ENCODE measurements around the gene RET. TPM values are rescaled to one million over a fixed set of nuclear protein-coding genes. Genes with fewer than 3 reads are reported as not detected.
"Not testable (repeated sequence)": the region's sequence is repeated elsewhere in the genome, so short reads cannot be mapped to it uniquely, and the experiment has no call there.

RET gene
- total RNA-seq, 1 experiment from 2014 or later = not detected

DNA sequence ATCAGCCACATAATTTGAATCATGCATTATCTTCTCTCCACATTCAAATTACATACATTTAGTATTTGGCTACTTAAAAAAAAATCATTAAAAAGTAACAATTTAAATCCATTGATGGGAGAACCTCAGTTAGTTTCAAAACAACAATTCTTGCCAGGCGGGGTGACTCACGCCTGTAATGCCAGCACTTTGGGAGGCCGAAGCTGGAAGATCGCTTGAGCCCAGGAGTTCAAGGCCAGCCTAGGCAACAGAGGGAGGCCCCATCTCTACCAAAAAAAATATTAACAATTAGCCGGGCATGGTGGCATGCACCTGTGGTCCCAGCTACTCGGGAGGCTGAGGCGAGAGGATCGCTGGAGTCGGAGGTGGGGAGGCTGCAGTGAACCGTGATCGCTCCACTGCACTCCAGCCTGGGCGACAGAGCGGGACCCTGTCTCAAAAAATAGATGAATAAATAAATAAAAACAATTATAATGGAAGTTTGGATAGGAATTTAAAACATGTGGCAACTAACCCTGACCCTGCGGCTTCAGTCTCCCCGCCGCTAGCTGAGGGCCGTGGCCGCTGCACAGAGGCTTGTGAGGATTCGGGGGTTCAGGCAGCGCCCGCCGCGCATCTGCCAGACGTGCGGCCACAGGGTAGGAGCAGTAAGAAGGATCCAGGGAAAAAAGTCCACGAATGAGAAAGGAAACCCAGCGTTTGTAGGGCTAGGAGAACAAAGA lies 60.3 kb downstream of the RET start:
- H3K36me3 ChIP-seq (ENCODE audit: insufficient read depth, low read length) = no peaks in the 10 kb centered on the region
- H3K9ac ChIP-seq (ENCODE audit: low read length) = peak overlapping the region; percentile 95
- no peak overlapping the region for H3K27ac ChIP-seq (ENCODE audit: low read length)
- no peaks in the 10 kb centered on the region for H3K9me2 ChIP-seq (replicated peaks; ENCODE audit: insufficient read depth, low read length)
- no peaks in the 10 kb centered on the region; the same call in 1 of the 2 replicates for H4K20me1 ChIP-seq (ENCODE audit: insufficient read depth, low read depth, low read length)
- H3K4me1 ChIP-seq (ENCODE audit: low read length) = peaks cover 34% of the 10 kb centered on the region
- no peaks in the 10 kb centered on the region for H3K9me3 ChIP-seq (ENCODE audit: low read length)
- DNase-seq = no peak
- H3K4me3 ChIP-seq (ENCODE audit: low read length) = peak overlapping the region; percentile 96
- peak overlapping the region; percentile 85 for H3K4me2 ChIP-seq (ENCODE audit: low read depth, low read length, poor library complexity, severe bottlenecking)
- H3K27me3 ChIP-seq (ENCODE audit: low read length) = no peaks in the 10 kb centered on the region
- H2AFZ ChIP-seq (ENCODE audit: low read length) = no peak overlapping the region
- H3K79me2 ChIP-seq (ENCODE audit: low read length) = peaks cover 33% of the 10 kb centered on the region

DNA sequence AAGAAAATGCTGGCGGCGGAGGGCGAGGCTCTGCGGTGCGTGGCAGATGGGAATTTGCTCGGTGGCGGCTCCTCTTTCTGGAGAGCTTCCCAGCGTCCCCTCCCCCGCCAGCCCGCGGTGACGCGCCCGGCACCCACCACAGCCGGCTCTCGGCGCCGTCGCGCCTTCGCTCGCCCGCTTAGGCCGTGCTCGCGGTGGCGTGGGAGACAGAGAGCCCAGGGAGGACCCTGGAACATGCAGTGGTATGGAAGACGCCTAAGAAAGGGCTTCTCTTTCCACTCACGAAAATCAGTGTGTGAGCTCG lies 60.8 kb downstream of the RET start:
- Histone ChIP-seq H3K27ac (ENCODE audit: low read length) (no peak overlapping the region), H4K20me1 (ENCODE audit: insufficient read depth, low read depth, low read length) (no peaks in the 10 kb centered on the region; the same call in 1 of the 2 replicates), H3K4me1 (ENCODE audit: low read length) (peaks cover 34% of the 10 kb centered on the region), H2AFZ (ENCODE audit: low read length) (peak overlapping the region; percentile 95), H3K9ac (ENCODE audit: low read length) (peak overlapping the region; percentile 95), H3K36me3 (ENCODE audit: insufficient read depth, low read length) (no peaks in the 10 kb centered on the region), H3K9me2 (replicated peaks; ENCODE audit: insufficient read depth, low read length) (no peaks in the 10 kb centered on the region), H3K4me3 (ENCODE audit: low read length) (peak overlapping the region; percentile 96), H3K4me2 (ENCODE audit: low read depth, low read length, poor library complexity, severe bottlenecking) (peak overlapping the region; percentile 85), H3K9me3 (ENCODE audit: low read length) (no peaks in the 10 kb centered on the region), H3K79me2 (ENCODE audit: low read length) (peaks cover 38% of the 10 kb centered on the region), H3K27me3 (ENCODE audit: low read length) (no peaks in the 10 kb centered on the region)
- DNase-seq = no peak

DNA sequence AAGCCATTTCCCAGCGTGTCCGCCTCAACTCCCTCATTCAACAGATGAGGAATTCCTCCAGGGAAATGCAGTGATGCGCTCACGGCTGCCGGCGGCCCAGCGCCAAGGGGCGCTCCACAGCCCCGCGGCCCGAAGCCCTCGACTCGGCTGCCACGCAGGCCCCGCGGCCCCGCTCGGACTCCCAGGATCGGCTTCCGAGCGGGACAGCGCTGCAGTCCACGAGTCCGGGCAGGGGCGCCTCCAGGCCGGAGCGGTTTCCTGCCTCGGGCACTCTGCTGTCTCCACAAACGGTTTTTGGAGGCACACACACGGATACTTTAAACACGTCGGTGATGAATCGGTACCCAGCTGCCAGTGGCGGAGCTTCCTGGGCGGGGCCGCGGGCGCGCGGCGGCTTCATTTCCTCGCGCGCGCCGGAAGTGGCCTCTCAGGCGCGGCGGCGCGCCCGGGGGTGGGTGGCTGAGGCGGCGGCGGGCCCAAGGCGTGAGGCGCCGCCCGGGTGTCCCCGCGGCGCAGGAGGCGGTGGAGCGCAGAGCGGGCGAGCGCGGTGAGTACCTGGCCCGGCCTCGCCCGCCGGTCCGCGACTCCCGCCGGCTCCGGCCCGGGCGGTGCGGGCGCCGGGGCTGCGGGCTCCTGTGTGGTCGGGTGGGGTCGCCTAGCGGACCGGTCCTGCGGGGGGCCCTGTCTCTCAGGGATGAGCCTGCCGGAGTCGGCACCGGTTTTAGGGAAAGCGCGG lies 61.3 kb downstream of the RET start, which contains the start of gene CSGALNACT2:
TSS of gene CSGALNACT2 (plus strand) at position 425 of the 736 bp plus-strand sequence. CDS start 16,705 bp downstream, outside the sequence.
- peak within 1 kb of the TSS; percentile 85 for H3K4me2 ChIP-seq (ENCODE audit: low read depth, low read length, poor library complexity, severe bottlenecking)
- DNase-seq = peak; percentile 94
- peak within 1 kb of the TSS; percentile 95 for H2AFZ ChIP-seq (ENCODE audit: low read length)
- peak within 1 kb of the TSS; percentile 95 for H3K9ac ChIP-seq (ENCODE audit: low read length)
- H3K27me3 ChIP-seq (ENCODE audit: low read length) = no peaks in the 10 kb centered on the region
- no peaks in the 10 kb centered on the region for H3K36me3 ChIP-seq (ENCODE audit: insufficient read depth, low read length)
- H3K9me2 ChIP-seq (replicated peaks; ENCODE audit: insufficient read depth, low read length) = no peaks in the 10 kb centered on the region
- H4K20me1 ChIP-seq (ENCODE audit: insufficient read depth, low read depth, low read length) = no peaks in the 10 kb centered on the region; the same call in 1 of the 2 replicates
- H3K4me3 ChIP-seq (ENCODE audit: low read length) = peak within 1 kb of the TSS; percentile 96
- peak within 1 kb of the TSS; percentile 73 for H3K27ac ChIP-seq (ENCODE audit: low read length)
- H3K79me2 ChIP-seq (ENCODE audit: low read length) = peaks cover 43% of the 10 kb centered on the region
- H3K4me1 ChIP-seq (ENCODE audit: low read length) = peaks cover 34% of the 10 kb centered on the region
- no peaks in the 10 kb centered on the region for H3K9me3 ChIP-seq (ENCODE audit: low read length)

- peak overlapping the region; percentile 86; the same call in 1 of the 2 replicates for H2AFZ ChIP-seq (ENCODE audit: low read length)
- no peaks in the 10 kb centered on the region for H3K27me3 ChIP-seq (ENCODE audit: low read length)
- H3K9me3 ChIP-seq (ENCODE audit: low read length) = no peaks in the 10 kb centered on the region
- H3K36me3 ChIP-seq (ENCODE audit: insufficient read depth, low read length) = no peaks in the 10 kb centered on the region
- H3K9me2 ChIP-seq (replicated peaks; ENCODE audit: insufficient read depth, low read length) = no peaks in the 10 kb centered on the region
- H4K20me1 ChIP-seq (ENCODE audit: insufficient read depth, low read depth, low read length) = no peaks in the 10 kb centered on the region; the same call in 1 of the 2 replicates
- peak overlapping the region; percentile 95 for H3K9ac ChIP-seq (ENCODE audit: low read length)
- peak overlapping the region; percentile 85 for H3K4me2 ChIP-seq (ENCODE audit: low read depth, low read length, poor library complexity, severe bottlenecking)
- DNase-seq = peak; percentile 81
- H3K4me1 ChIP-seq (ENCODE audit: low read length) = peaks cover 37% of the 10 kb centered on the region
- H3K79me2 ChIP-seq (ENCODE audit: low read length) = peaks cover 50% of the 10 kb centered on the region
- H3K27ac ChIP-seq (ENCODE audit: low read length) = peak overlapping the region; percentile 73
- peak overlapping the region; percentile 96 for H3K4me3 ChIP-seq (ENCODE audit: low read length)
These were observed 61.9 kb downstream of the RET start for GRCh38 chr10:43138757-43139241.

DNA sequence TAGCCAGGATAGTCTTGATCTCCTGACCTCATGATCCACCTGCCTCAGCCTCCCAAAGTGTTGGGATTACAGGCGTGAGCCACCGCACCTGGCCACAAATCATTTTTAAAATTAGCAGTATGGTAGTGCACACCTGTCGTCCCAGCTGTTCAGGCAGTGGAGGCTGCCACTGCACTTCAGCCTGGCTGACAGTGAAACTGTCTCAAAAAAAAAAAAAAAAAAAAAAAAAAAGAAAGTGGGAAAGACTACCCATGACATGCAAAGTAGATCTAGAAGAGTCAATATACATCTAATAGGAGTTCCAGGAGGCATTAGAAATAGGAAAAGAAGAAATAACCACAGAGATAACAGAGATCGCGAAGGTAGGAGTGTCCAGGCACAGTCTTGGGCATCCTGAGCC lies 64.6 kb downstream of the RET start:
- Histone ChIP-seq H3K9me2 (replicated peaks; ENCODE audit: insufficient read depth, low read length) (no peaks in the 10 kb centered on the region), H3K27ac (ENCODE audit: low read length) (no peak overlapping the region), H3K4me1 (ENCODE audit: low read length) (peaks cover 42% of the 10 kb centered on the region), H3K9me3 (ENCODE audit: low read length) (no peaks in the 10 kb centered on the region), H3K4me3 (ENCODE audit: low read length) (no peak overlapping the region), H3K36me3 (ENCODE audit: insufficient read depth, low read length) (no peaks in the 10 kb centered on the region), H4K20me1 (ENCODE audit: insufficient read depth, low read depth, low read length) (no peaks in the 10 kb centered on the region; the same call in 1 of the 2 replicates), H3K79me2 (ENCODE audit: low read length) (peaks cover 75% of the 10 kb centered on the region), H3K4me2 (ENCODE audit: low read depth, low read length, poor library complexity, severe bottlenecking) (no peak overlapping the region), H3K27me3 (ENCODE audit: low read length) (no peaks in the 10 kb centered on the region), H3K9ac (ENCODE audit: low read length) (no peak overlapping the region), H2AFZ (ENCODE audit: low read length) (no peak overlapping the region)
- DNase-seq = no peak

DNA sequence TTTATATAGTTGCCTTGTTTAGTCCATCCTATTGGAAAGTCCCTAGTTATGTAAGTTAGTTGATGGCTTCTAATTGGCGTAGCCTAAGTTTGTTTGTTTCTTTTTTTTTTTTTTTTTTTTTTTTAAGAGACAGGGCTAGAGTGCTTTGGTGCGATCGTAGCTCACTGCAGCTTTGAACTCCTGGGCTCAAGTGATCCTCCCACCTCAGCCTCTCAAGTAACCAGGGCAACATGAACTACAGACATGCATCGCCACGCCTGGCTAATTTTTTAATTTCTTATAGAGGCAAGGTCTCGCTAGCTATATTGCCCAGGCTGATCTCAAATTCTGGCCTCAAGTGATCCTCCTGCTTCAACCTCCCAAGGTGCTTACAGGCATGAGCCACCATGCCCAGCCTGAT lies 68.4 kb downstream of the RET start:
- H3K4me1 ChIP-seq (ENCODE audit: low read length) = peaks cover 20% of the 10 kb centered on the region

GRCh38 chr10:43145936-43146335 lies 69.1 kb downstream of the RET start:
- not testable (repeated sequence) for H3K4me3 ChIP-seq (ENCODE audit: low read length); H3K36me3 ChIP-seq (ENCODE audit: insufficient read depth, low read length); H3K9me3 ChIP-seq (ENCODE audit: low read length); H2AFZ ChIP-seq (ENCODE audit: low read length); H3K27me3 ChIP-seq (ENCODE audit: low read length); DNase-seq; H3K27ac ChIP-seq (ENCODE audit: low read length); H3K4me2 ChIP-seq (ENCODE audit: low read depth, low read length, poor library complexity, severe bottlenecking); H4K20me1 ChIP-seq (ENCODE audit: insufficient read depth, low read depth, low read length); H3K9me2 ChIP-seq (replicated peaks; ENCODE audit: insufficient read depth, low read length); H3K9ac ChIP-seq (ENCODE audit: low read length)
- peaks cover 93% of the 10 kb centered on the region for H3K79me2 ChIP-seq (ENCODE audit: low read length)
- H3K4me1 ChIP-seq (ENCODE audit: low read length) = peaks cover 13% of the 10 kb centered on the region

More for the DNA sequence above, 68.4 kb downstream of the RET start:
- Histone ChIP-seq H2AFZ (ENCODE audit: low read length) (no peak overlapping the region), H3K27me3 (ENCODE audit: low read length) (no peaks in the 10 kb centered on the region), H3K27ac (ENCODE audit: low read length) (no peak overlapping the region), H3K4me2 (ENCODE audit: low read depth, low read length, poor library complexity, severe bottlenecking) (no peak overlapping the region), H3K79me2 (ENCODE audit: low read length) (peaks cover 93% of the 10 kb centered on the region), H3K9me2 (replicated peaks; ENCODE audit: insufficient read depth, low read length) (no peaks in the 10 kb centered on the region), H3K9me3 (ENCODE audit: low read length) (no peaks in the 10 kb centered on the region; the same call in 1 of the 2 replicates), H4K20me1 (ENCODE audit: insufficient read depth, low read depth, low read length) (no peaks in the 10 kb centered on the region), H3K9ac (ENCODE audit: low read length) (no peak overlapping the region), H3K36me3 (ENCODE audit: insufficient read depth, low read length) (no peaks in the 10 kb centered on the region), H3K4me3 (ENCODE audit: low read length) (no peak overlapping the region)
- DNase-seq = no peak

- H2AFZ ChIP-seq (ENCODE audit: low read length) = no peak overlapping the region
- no peaks in the 10 kb centered on the region for H3K4me1 ChIP-seq (ENCODE audit: low read length)
- no peak overlapping the region for H3K4me3 ChIP-seq (ENCODE audit: low read length)
- no peaks in the 10 kb centered on the region for H3K36me3 ChIP-seq (ENCODE audit: insufficient read depth, low read length)
- no peak overlapping the region for H3K9ac ChIP-seq (ENCODE audit: low read length)
- no peaks in the 10 kb centered on the region for H3K9me2 ChIP-seq (replicated peaks; ENCODE audit: insufficient read depth, low read length)
- H3K79me2 ChIP-seq (ENCODE audit: low read length) = peaks cover 98% of the 10 kb centered on the region
- H3K27me3 ChIP-seq (ENCODE audit: low read length) = no peaks in the 10 kb centered on the region
- DNase-seq = no peak
- H3K9me3 ChIP-seq (ENCODE audit: low read length) = no peaks in the 10 kb centered on the region; the same call in 1 of the 2 replicates
- no peaks in the 10 kb centered on the region for H4K20me1 ChIP-seq (ENCODE audit: insufficient read depth, low read depth, low read length)
- H3K4me2 ChIP-seq (ENCODE audit: low read depth, low read length, poor library complexity, severe bottlenecking) = no peak overlapping the region
- H3K27ac ChIP-seq (ENCODE audit: low read length) = no peak overlapping the region
These were observed 74.5 kb downstream of the RET start for GRCh38 chr10:43151371-43151770.

Data from Karpas-422 (cell line).